Neural cell (in vitro differentiated cells): ENCODE data around the gene NCS1.

Experiments
- EP300 ChIP-seq: fragments of 450-650 bp; conservative IDR thresholded peaks from 2 replicates; pipeline ENCODE4 v1.6.1; 2014; ENCODE audit warnings: antibody characterized with exemption, mild to moderate bottlenecking, moderate library complexity; ENCODE audit not compliant: poor library complexity, severe bottlenecking
- EZH2 ChIP-seq: fragments of 200-600, 300-800 bp; shearing (Covaris generic), sonication (generic); IDR thresholded peaks from 2 replicates; pipeline ENCODE4 v1.6.1; 2014; ENCODE audit warnings: antibody characterized with exemption, low read length, borderline replicate concordance, mild to moderate bottlenecking; ENCODE audit not compliant: insufficient read depth, poor library complexity, severe bottlenecking
- POLR2AphosphoS5 ChIP-seq: IDR thresholded peaks from 2 replicates; pipeline ENCODE4 v1.6.1; 2012
- RAD21 ChIP-seq: fragments of 450-650 bp; conservative IDR thresholded peaks from 2 replicates; pipeline ENCODE4 v1.6.1; 2014; ENCODE audit warnings: antibody characterized with exemption, mild to moderate bottlenecking, moderate library complexity
- TAF1 ChIP-seq: IDR thresholded peaks from 2 replicates; pipeline ENCODE4 v1.6.1; 2012; ENCODE audit warnings: low read depth
- TF ChIP-seq, protein P1 (sequence below): fragments of 450-650 bp; IDR thresholded peaks from 2 replicates; pipeline ENCODE4 v1.5.1; 2014; ENCODE audit warnings: antibody characterized with exemption, mild to moderate bottlenecking, moderate library complexity; ENCODE audit not compliant: poor library complexity, severe bottlenecking

DNA sequence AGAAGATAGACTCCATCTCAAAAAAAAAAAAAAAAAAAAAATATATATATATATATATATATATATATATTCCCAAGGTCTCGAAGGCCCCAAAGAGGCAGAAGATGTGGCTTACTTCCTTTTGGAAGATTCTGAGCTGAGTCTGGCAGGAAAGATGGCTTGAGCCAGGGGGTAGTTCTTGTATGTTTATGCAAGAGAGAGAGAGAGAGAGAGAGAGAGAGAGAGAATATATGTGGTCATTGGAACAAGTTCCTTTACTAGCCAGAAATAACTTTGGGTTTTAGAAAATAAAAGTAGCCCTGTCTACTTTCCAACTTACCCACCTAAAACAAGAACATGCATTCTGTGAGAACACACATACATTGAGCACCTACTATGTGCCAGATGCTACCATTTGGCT, 17.6 kb downstream of the NCS1 start:
- TF ChIP-seq, protein P1, sequence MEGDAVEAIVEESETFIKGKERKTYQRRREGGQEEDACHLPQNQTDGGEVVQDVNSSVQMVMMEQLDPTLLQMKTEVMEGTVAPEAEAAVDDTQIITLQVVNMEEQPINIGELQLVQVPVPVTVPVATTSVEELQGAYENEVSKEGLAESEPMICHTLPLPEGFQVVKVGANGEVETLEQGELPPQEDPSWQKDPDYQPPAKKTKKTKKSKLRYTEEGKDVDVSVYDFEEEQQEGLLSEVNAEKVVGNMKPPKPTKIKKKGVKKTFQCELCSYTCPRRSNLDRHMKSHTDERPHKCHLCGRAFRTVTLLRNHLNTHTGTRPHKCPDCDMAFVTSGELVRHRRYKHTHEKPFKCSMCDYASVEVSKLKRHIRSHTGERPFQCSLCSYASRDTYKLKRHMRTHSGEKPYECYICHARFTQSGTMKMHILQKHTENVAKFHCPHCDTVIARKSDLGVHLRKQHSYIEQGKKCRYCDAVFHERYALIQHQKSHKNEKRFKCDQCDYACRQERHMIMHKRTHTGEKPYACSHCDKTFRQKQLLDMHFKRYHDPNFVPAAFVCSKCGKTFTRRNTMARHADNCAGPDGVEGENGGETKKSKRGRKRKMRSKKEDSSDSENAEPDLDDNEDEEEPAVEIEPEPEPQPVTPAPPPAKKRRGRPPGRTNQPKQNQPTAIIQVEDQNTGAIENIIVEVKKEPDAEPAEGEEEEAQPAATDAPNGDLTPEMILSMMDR: no peak
- TF ChIP-seq POLR2AphosphoS5: no peak
- TF ChIP-seq TAF1: no peak
- TF ChIP-seq EP300: no peak
- no peak for TF ChIP-seq EZH2
- no peak for TF ChIP-seq RAD21
